NB4 (cell line): Measurements from ENCODE around the gene SLC37A1.

Experiments
- DNase-seq: peaks from one replicate; pipeline ENCODE4 v3.0.0; 2010; ENCODE audit warnings: low read depth
- H3K4me3 ChIP-seq: one replicate; pipeline ENCODE4 v1.5.1; 2011; ENCODE audit warnings: mild to moderate bottlenecking, low read depth, low read length, moderate library complexity
- MYC ChIP-seq: IDR thresholded peaks from 2 replicates; pipeline ENCODE4 v1.6.1; 2011; ENCODE audit warnings: low read depth, low read length
- POLR2A ChIP-seq: IDR thresholded peaks from 2 replicates; pipeline ENCODE4 v1.6.1; 2011; ENCODE audit warnings: mild to moderate bottlenecking; ENCODE audit not compliant: insufficient read length; ENCODE audit errors: extremely low read depth
- TF ChIP-seq, protein P1 (sequence below): IDR thresholded peaks from one replicate; pipeline ENCODE4 v1.5.1; 2012; ENCODE audit warnings: low read depth, low read length
- TF ChIP-seq, protein P2 (sequence below): IDR thresholded peaks from 2 replicates; pipeline ENCODE4 v1.6.1; 2011; ENCODE audit warnings: low read depth, low read length

SLC37A1 gene

DNA sequence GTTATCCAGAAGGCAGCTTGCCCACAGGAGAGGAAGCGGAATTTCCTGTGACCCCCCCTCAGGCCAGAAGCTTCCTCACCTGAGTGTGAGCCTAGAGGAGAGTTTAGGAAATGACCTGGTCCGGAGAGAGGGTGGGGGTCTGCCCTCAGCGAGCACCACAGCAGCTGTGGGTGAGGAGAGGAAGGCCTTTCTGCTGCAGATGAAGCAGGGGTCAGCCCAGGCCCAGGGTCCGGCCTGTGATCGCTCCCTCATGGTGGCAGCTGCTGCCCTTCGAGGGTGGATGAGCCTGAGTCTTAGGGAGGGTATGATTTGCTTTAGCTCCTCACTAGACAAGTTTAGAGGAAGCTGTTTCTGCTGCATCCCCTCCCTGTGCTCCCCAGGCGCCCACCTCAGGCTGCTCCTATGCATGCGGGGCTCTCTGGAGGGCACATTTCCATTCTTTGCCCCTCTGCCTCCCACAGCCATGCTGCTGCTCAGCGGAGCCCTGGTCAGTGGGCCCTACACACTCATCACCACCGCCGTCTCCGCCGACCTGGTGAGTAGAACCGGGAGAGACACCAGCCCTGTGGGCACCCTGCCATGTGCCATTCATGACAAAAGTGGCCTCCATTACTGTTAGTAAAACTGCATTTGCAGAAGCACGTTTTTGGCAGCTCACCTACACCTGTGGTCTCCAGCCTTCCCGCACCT, 53.0 kb downstream of the SLC37A1 start:
- H3K4me3 ChIP-seq = no peak overlapping the region
- DNase-seq = no peak
- TF ChIP-seq, protein P1, sequence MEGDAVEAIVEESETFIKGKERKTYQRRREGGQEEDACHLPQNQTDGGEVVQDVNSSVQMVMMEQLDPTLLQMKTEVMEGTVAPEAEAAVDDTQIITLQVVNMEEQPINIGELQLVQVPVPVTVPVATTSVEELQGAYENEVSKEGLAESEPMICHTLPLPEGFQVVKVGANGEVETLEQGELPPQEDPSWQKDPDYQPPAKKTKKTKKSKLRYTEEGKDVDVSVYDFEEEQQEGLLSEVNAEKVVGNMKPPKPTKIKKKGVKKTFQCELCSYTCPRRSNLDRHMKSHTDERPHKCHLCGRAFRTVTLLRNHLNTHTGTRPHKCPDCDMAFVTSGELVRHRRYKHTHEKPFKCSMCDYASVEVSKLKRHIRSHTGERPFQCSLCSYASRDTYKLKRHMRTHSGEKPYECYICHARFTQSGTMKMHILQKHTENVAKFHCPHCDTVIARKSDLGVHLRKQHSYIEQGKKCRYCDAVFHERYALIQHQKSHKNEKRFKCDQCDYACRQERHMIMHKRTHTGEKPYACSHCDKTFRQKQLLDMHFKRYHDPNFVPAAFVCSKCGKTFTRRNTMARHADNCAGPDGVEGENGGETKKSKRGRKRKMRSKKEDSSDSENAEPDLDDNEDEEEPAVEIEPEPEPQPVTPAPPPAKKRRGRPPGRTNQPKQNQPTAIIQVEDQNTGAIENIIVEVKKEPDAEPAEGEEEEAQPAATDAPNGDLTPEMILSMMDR = no peak
- TF ChIP-seq POLR2A (no peak), MYC (no peak)
- TF ChIP-seq, protein P2, sequence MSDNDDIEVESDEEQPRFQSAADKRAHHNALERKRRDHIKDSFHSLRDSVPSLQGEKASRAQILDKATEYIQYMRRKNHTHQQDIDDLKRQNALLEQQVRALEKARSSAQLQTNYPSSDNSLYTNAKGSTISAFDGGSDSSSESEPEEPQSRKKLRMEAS = no peak

DNA sequence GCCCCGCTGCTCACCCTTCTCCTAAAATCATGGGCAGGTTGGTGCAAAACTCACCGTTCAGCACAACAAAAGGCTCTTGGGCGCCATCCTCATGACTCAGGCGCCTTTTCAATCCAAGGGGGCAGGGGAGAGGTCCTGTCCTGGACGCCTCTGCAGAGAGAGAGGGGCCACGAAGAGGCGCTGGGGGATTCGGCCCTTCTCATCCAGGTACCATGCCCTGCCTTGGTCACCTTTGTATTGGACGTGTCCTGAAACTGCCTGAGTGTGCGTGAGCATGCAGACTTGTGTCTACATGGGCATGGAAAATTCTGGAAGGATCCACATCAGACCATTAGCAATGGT, 53.5 kb downstream of the SLC37A1 start:
- TF ChIP-seq POLR2A (no peak), MYC (no peak)
- TF ChIP-seq, protein P1 = no peak
- TF ChIP-seq, protein P2 = no peak
- no peak overlapping the region for H3K4me3 ChIP-seq
- no peak for DNase-seq

DNA sequence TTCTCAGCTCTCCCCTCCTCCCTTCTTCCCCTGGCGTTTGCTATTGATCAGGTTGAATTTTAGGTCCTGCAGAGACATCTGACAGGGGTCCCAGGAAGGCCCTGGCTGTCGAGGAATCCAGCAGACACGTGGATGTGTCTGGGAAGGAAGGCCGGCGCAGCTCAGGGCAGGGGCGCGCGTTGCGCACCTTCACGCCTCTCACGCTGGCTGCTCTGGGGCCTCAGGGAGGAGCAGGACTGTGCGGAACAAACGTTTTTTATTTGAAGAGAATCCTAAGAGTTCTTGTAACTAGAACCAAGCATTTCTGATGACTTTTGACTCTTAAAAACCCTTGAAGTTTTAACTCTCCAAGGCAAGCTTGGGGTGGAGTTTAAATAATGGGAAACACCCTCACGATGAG, 54.2 kb downstream of the SLC37A1 start:
- TF ChIP-seq, protein P2 = no peak
- TF ChIP-seq, protein P1 = no peak
- TF ChIP-seq POLR2A (no peak), MYC (no peak)
- no peak for DNase-seq
- H3K4me3 ChIP-seq = no peak overlapping the region

DNA sequence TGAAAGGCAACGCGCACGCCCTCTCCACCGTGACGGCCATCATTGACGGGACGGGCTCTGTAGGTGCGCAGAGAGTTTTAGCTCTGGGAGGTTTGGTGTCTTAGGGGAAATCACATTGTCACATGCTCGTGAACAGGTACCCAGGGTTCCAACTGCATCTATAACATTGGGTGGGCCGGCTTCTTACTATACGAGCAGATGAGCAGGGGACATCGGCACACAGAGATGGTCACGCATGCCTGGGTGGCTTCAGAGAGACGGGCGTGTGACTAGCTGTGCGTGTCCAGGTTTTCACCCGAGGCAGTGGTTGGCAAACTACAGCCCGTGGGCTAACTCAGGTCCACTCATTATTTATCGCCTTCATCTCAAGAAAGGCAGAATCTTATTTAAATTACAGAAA, 54.7 kb downstream of the SLC37A1 start:
- H3K4me3 ChIP-seq = no peak overlapping the region
- TF ChIP-seq POLR2A (no peak), MYC (no peak)
- TF ChIP-seq, protein P2 = no peak
- TF ChIP-seq, protein P1 = no peak
- no peak for DNase-seq

DNA sequence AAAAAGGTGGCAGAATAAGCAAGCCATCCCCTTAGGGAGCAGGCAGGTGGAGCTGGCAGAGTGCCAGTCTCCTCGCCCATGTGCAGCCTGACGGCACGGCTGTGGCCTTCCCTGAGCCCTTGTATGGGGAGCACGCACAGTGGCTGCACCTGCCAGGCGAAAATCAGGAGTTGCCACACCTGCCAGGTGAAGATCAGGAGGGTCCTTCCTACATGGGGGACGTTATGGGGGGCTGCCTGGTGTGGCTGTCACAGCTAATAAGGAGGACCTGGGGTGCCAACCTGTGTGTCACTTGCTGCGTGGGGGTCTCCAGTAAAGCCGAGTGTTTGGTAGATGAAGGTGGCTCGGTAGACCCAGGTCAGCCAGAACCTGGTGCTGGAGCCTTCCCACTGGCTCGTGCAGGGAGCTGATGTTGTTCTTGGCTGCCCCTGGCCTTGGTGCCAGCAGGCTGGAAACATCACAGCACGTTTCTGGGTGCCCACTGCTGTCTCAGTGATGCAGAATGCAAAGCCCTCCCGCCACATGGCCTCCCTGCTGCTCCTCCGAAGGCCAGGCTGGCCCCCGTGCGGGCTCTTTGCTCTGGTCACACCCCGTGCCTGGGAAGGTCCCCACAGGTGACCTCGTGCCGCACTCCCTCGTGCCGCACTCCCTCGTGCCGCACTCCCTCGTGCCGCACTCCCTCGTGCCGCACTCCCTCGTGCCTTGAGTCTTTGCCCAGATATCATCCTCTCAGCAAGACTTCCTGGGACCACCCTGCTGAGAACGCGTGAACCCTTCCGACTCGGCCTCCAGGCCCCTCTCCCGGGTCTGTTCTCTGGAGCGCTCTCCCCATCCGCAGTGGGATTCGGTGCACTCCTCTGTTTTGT, 55.4 kb downstream of the SLC37A1 start:
- H3K4me3 ChIP-seq = no peak overlapping the region
- DNase-seq = no peak
- TF ChIP-seq MYC (no peak), POLR2A (no peak)
- TF ChIP-seq, protein P1 = no peak
- TF ChIP-seq, protein P2 = no peak
